Liver (tissue), 9 donors: ENCODE data around the gene CHDH. TPM values are rescaled to one million over a fixed set of nuclear protein-coding genes. Genes with fewer than 3 reads are reported as not detected.
A peak's percentile ranks its signal among the peaks of the same experiment; 100 is the strongest.

Source experiments
- DNase-seq: peaks from one replicate; pipeline ENCODE4 v3.0.0-alpha.2; 2017; ENCODE audit warnings: low spot score
- H3K27ac ChIP-seq, 2 donors: one replicate each; pipeline ENCODE4 v1.7.0; 2013; ENCODE audit warnings: inconsistent platforms in 2 of 2, low read length in 2 of 2, control low read depth in 1 of 2, low read depth in 1 of 2, mild to moderate bottlenecking in 1 of 2
- H3K27me3 ChIP-seq, 4 donors: one replicate each; pipeline versions ENCODE4 v1.6.1 to v1.7.0; 2013; ENCODE audit warnings: low read length in 3 of 4, inconsistent platforms in 1 of 4, mild to moderate bottlenecking in 1 of 4, moderate library complexity in 1 of 4; ENCODE audit not compliant: control insufficient read depth in 4 of 4, insufficient read depth in 4 of 4
- H3K36me3 ChIP-seq, 4 donors: one replicate each; pipeline versions ENCODE4 v1.6.1 to v1.7.0; 2013; ENCODE audit warnings: low read length in 3 of 4, mild to moderate bottlenecking in 3 of 4, low read depth in 1 of 4, moderate library complexity in 1 of 4; ENCODE audit not compliant: control insufficient read depth in 4 of 4, insufficient read depth in 3 of 4
- H3K4me1 ChIP-seq, 4 donors: one replicate each; pipeline versions ENCODE4 v1.6.1 to v1.7.0; 2013; ENCODE audit warnings: low read length in 3 of 4, mild to moderate bottlenecking in 3 of 4, moderate library complexity in 1 of 4; ENCODE audit not compliant: control insufficient read depth in 4 of 4, insufficient read depth in 4 of 4
- H3K4me3 ChIP-seq, 3 donors: one replicate each; pipeline versions ENCODE4 v1.6.1 to v1.7.0; 2013; ENCODE audit warnings: low read length in 3 of 3, control low read depth in 1 of 3, low read depth in 1 of 3, mild to moderate bottlenecking in 1 of 3
- H3K9ac ChIP-seq, 2 donors: one replicate each; pipeline ENCODE4 v1.7.0; 2013; ENCODE audit warnings: low read length in 2 of 2, mild to moderate bottlenecking in 2 of 2, moderate library complexity in 2 of 2, control low read depth in 1 of 2, low read depth in 1 of 2
- H3K9me3 ChIP-seq, 4 donors: one replicate each; pipeline versions ENCODE4 v1.6.1 to v1.7.0; 2013; ENCODE audit warnings: low read length in 3 of 4; ENCODE audit not compliant: control insufficient read depth in 4 of 4
- FOXA1 ChIP-seq: IDR thresholded peaks from 2 replicates; pipeline ENCODE4 v1.6.1; 2016; ENCODE audit warnings: antibody characterized with exemption
- FOXA2 ChIP-seq: IDR thresholded peaks from 2 replicates; pipeline ENCODE4 v1.6.1; 2016; ENCODE audit warnings: antibody characterized with exemption
- GABPA ChIP-seq, 2 donors: IDR thresholded peaks in 1 of 2; conservative IDR thresholded peaks in 1 of 2; 2 replicates each; pipeline ENCODE4 v1.6.1; 2016; ENCODE audit warnings: antibody characterized with exemption in 2 of 2, mild to moderate bottlenecking in 1 of 2, moderate library complexity in 1 of 2
- HNF4A ChIP-seq, 2 donors: conservative IDR thresholded peaks; 2 replicates each; pipeline ENCODE4 v1.6.1; 2016; ENCODE audit warnings: antibody characterized with exemption in 2 of 2, mild to moderate bottlenecking in 2 of 2
- HNF4G ChIP-seq: IDR thresholded peaks from 2 replicates; pipeline ENCODE4 v1.6.1; 2016; ENCODE audit warnings: antibody characterized with exemption
- JUND ChIP-seq, 2 donors: IDR thresholded peaks; 2 replicates each; pipeline ENCODE4 v1.6.1; 2016; ENCODE audit warnings: antibody characterized with exemption in 2 of 2
- MAX ChIP-seq: IDR thresholded peaks from 2 replicates; pipeline ENCODE4 v1.6.1; 2016; ENCODE audit warnings: antibody characterized with exemption
- RAD21 ChIP-seq, 2 donors: IDR thresholded peaks; 2 replicates each; pipeline ENCODE4 v1.6.1; 2016; ENCODE audit warnings: antibody characterized with exemption in 2 of 2, mild to moderate bottlenecking in 2 of 2
- RXRA ChIP-seq, 2 donors: IDR thresholded peaks; 2 replicates each; pipeline ENCODE4 v1.6.1; 2017 to 2018; ENCODE audit warnings: antibody characterized with exemption in 2 of 2, mild to moderate bottlenecking in 1 of 2
- SP1 ChIP-seq: IDR thresholded peaks from 2 replicates; pipeline ENCODE4 v1.6.1; 2018; ENCODE audit warnings: antibody characterized with exemption, mild to moderate bottlenecking
- TAF1 ChIP-seq: conservative IDR thresholded peaks from 2 replicates; pipeline ENCODE4 v1.6.1; 2016; ENCODE audit warnings: antibody characterized with exemption, mild to moderate bottlenecking
- YY1 ChIP-seq: IDR thresholded peaks from 2 replicates; pipeline ENCODE4 v1.6.1; 2016; ENCODE audit warnings: antibody characterized with exemption, mild to moderate bottlenecking
- WGBS: extraction: QIAGEN DNeasy Blood & Tissue Kit; methylation state at CpG from one replicate; pipeline ENCODE4 v1.1.7; 2013; 5-methylcytosine and 5-hydroxymethylcytosine counted together
- polyA plus RNA-seq, 2 donors: library from polyadenylated mRNA; stranded (reverse) in 1 of 2; unstranded in 1 of 2; fragments of 200-250 nt in 1 of 2; fragments of >200 nt in 1 of 2; fragmentation: Nextera tagmentation in 1 of 2; extraction: Ambion mirVana in 1 of 2; gene quantifications; one replicate each; pipeline versions ENCODE4 v1.2.1 to v1.2.3, GENCODE V29; 2013 to 2015
- total RNA-seq, 2 donors: library from RNA; depleted of rRNA; stranded (reverse); fragments of >200 nt; gene quantifications; one replicate each; pipeline ENCODE4 v1.2.3, GENCODE V29; 2014
- donor health status: healthy.
- donor health status: healthy.
- donor health status: healthy.
- donor health status: healthy.
- donor health status: healthy.

CHDH gene
- total and polyA plus RNA-seq, 4 donors, result 9.1 to 34.0 (median 21.2) TPM

- Histone ChIP-seq H3K9me3 (no peaks in the 10 kb centered on the region), H3K27me3 (no peaks in the 10 kb centered on the region), H3K27ac (peak overlapping the region; percentile 93 to 96), H3K4me1 (peaks cover 0 to 19% (median 12%) of the 10 kb centered on the region in 4 donors), H3K36me3 (peaks cover 0 to 13% (median 10%) of the 10 kb centered on the region in 4 donors), H3K4me3 (peak overlapping the region; percentile 88 to 95 (median 90)), H3K9ac (peak overlapping the region; percentile 86 to 99)
- WGBS, result 2% methylated on average over 21 of the region's 21 CpGs
- TF ChIP-seq RXRA (IDR thresholded peaks at IDR 0.05) (no peak), GABPA (IDR thresholded peaks at IDR 0.05 in 1 of 2, conservative IDR thresholded peaks at IDR 0.05 in 1 of 2) (no peak), YY1 (no peak), RAD21 (IDR thresholded peaks at IDR 0.05) (no peak), JUND (IDR thresholded peaks at IDR 0.05) (peak; percentile 27 to 47), FOXA2 (no peak), MAX (no peak), HNF4A (conservative IDR thresholded peaks at IDR 0.05) (no peak), HNF4G (no peak)
- no peak for DNase-seq
Observed at GRCh38 chr3:53890726-53891475, 44.7 kb upstream of the CHDH start.

GRCh38 chr3:53888232-53888631 lies 42.0 kb upstream of the CHDH start:
- Histone ChIP-seq H3K27me3 (no peaks in the 10 kb centered on the region), H3K27ac (no peak overlapping the region), H3K9me3 (no peaks in the 10 kb centered on the region), H3K4me3 (no peak overlapping the region), H3K4me1 (peaks cover 0 to 19% (median 12%) of the 10 kb centered on the region in 4 donors), H3K9ac (no peak overlapping the region), H3K36me3 (peaks cover 2 to 30% (median 23%) of the 10 kb centered on the region in 4 donors)
- 84% methylated on average over 1 of the region's 1 CpG for WGBS
- no peak for DNase-seq
- TF ChIP-seq JUND (IDR thresholded peaks at IDR 0.05), result no peak

- peaks cover 2 to 30% (median 25%) of the 10 kb centered on the region in 4 donors for H3K36me3 ChIP-seq
- no peak overlapping the region for H3K27ac ChIP-seq
- H3K27me3 ChIP-seq, result no peaks in the 10 kb centered on the region
- DNase-seq, result no peak
- no peaks in the 10 kb centered on the region for H3K9me3 ChIP-seq
- peaks cover 0 to 17% (median 12%) of the 10 kb centered on the region in 4 donors for H3K4me1 ChIP-seq
- no peak overlapping the region for H3K4me3 ChIP-seq
- TF ChIP-seq GABPA (IDR thresholded peaks at IDR 0.05 in 1 of 2, conservative IDR thresholded peaks at IDR 0.05 in 1 of 2) (no peak), FOXA1 (no peak), SP1 (no peak), MAX (no peak), JUND (IDR thresholded peaks at IDR 0.05) (no peak)
- no peak overlapping the region for H3K9ac ChIP-seq
Observed at GRCh38 chr3:53887446-53887845, 41.2 kb upstream of the CHDH start.

GRCh38 chr3:53885239-53885638 lies 39.0 kb upstream of the CHDH start:
- 95% methylated on average over 3 of the region's 3 CpGs for WGBS
- Histone ChIP-seq H3K27ac (no peak overlapping the region), H3K9ac (no peak overlapping the region), H3K36me3 (peaks cover 2 to 30% (median 25%) of the 10 kb centered on the region in 4 donors), H3K9me3 (no peaks in the 10 kb centered on the region), H3K4me1 (peaks cover 4 to 16% (median 14%) of the 10 kb centered on the region in 4 donors), H3K4me3 (no peak overlapping the region), H3K27me3 (no peaks in the 10 kb centered on the region)
- DNase-seq, result no peak
- TF ChIP-seq TAF1, result no peak
